HepG2 (cell line): Measurements from ENCODE around the gene STIM1. TPM values are rescaled to one million over a fixed set of nuclear protein-coding genes. Genes with fewer than 3 reads are reported as not detected.

Experiments used
- ATAC-seq: fragments of 200-7000 bp; cut with Tn5 transposase; 3 replicates; pipeline ENCODE4 v1.9.1; 2020; ENCODE audit warnings: mild to moderate bottlenecking, moderate library complexity
- BruUV-seq: library from RNA; stranded (reverse); fragments of 400-500 nt; replicated peaks from 2 replicates; lab custom pipeline; 2021; lab: Mats Ljungman, UMichigan
- CTCF ChIA-PET: fragments of 300-600 bp; formaldehyde crosslinking; extraction: SDS; loops from one replicate; lab custom pipeline; 2021; ENCODE audit warnings: low total read pairs, inconsistent platforms, low intra/inter-chr PET ratio; lab: Yijun Ruan, JAX
- POLR2A ChIA-PET: fragments of 350-600 bp; sonication (Branson Sonifier 250); formaldehyde crosslinking; loops from one replicate; lab custom pipeline; 2020; ENCODE audit warnings: antibody characterized with exemption, inconsistent platforms; lab: Yijun Ruan, JAX
- DNase-seq: peaks from one replicate; pipeline ENCODE4 v3.0.0-alpha.2; 2015; ENCODE audit warnings: low spot score
- FAIRE-seq: peaks from 3 replicates; lab custom pipeline; 2011; peaks lifted over from hg19 to GRCh38; lab: Jason Lieb, UNC
- H2AFZ ChIP-seq: one replicate; pipeline ENCODE4 v1.6.1; 2011; ENCODE audit warnings: low read length, inconsistent platforms
- H3K27ac ChIP-seq: fragments of 300-600 bp; 3 replicates; pipeline ENCODE4 v1.8.0; 2011; ENCODE audit warnings: mixed run types, mild to moderate bottlenecking, mixed read lengths, low read length, inconsistent platforms; ENCODE audit not compliant: insufficient read depth; ENCODE audit errors: extremely low read length
- H3K27me3 ChIP-seq, 2 experiments: fragments of 200-600 bp in 1 of 2; 2 replicates in 1 of 2; 3 replicates in 1 of 2; pipeline versions ENCODE4 v1.6.0 to v1.8.0; 2011; ENCODE audit warnings: low read length in 2 of 2, mild to moderate bottlenecking in 2 of 2, moderate library complexity in 2 of 2, inconsistent platforms in 1 of 2; ENCODE audit not compliant: insufficient read depth in 2 of 2, control insufficient read depth in 1 of 2
- H3K36me3 ChIP-seq, 2 experiments: fragments of 200-600 bp in 1 of 2; replicated peaks in 1 of 2; 2 replicates in 1 of 2; 3 replicates in 1 of 2; pipeline versions ENCODE4 v1.5.1 to v1.8.0; 2011; ENCODE audit warnings: low read length in 2 of 2, inconsistent platforms in 1 of 2; ENCODE audit not compliant: insufficient read depth in 2 of 2, control insufficient read depth in 1 of 2
- H3K4me1 ChIP-seq: 2 replicates; pipeline ENCODE4 v1.5.1; 2012; ENCODE audit warnings: low read length, inconsistent platforms; ENCODE audit not compliant: insufficient read depth
- H3K4me2 ChIP-seq: 2 replicates; pipeline ENCODE4 v1.6.0; 2011; ENCODE audit warnings: low read depth, low read length, inconsistent platforms
- H3K4me3 ChIP-seq, 3 experiments: fragments of 200-600 bp in 1 of 3; sonication (generic), shearing (Covaris generic) in 1 of 3; replicated peaks in 1 of 3; 2 replicates each; pipeline ENCODE4 v1.5.1; 2011 to 2016; ENCODE audit warnings: low read length in 3 of 3, inconsistent platforms in 2 of 3, low read depth in 2 of 3, mild to moderate bottlenecking in 2 of 3, control low read depth in 1 of 3, mixed read lengths in 1 of 3; ENCODE audit not compliant: insufficient read depth in 1 of 3
- H3K79me2 ChIP-seq: one replicate; pipeline ENCODE4 v1.6.1; 2011; ENCODE audit warnings: low read length, inconsistent platforms; ENCODE audit not compliant: insufficient read depth
- H3K9ac ChIP-seq: 2 replicates; pipeline ENCODE4 v1.6.0; 2011; ENCODE audit warnings: mild to moderate bottlenecking, low read depth, low read length, inconsistent platforms; ENCODE audit not compliant: insufficient read depth
- H3K9me3 ChIP-seq: 2 replicates; pipeline ENCODE4 v1.5.1; 2012; ENCODE audit warnings: mild to moderate bottlenecking, low read length
- H4K20me1 ChIP-seq: 2 replicates; pipeline ENCODE4 v1.6.0; 2011; ENCODE audit warnings: inconsistent platforms, mild to moderate bottlenecking, low read length, moderate library complexity; ENCODE audit not compliant: insufficient read depth
- ATF4 ChIP-seq, 2 experiments: fragments of 450-650 bp in 1 of 2; sonication (generic) in 1 of 2; formaldehyde crosslinking; IDR thresholded peaks; 2 replicates each; pipeline versions ENCODE4 v1.5.0 to v1.8.0; 2020 to 2022; ENCODE audit warnings: mild to moderate bottlenecking in 1 of 2, missing genetic modification reagents in 1 of 2
- ATF7 ChIP-seq, 2 experiments: fragments of 450-650 bp in 1 of 2; sonication (generic) in 1 of 2; formaldehyde crosslinking in 1 of 2; IDR thresholded peaks; 2 replicates each; pipeline versions ENCODE4 v1.4.0 to v1.6.1; 2016 to 2020; ENCODE audit warnings: antibody characterized with exemption in 1 of 2, mild to moderate bottlenecking in 1 of 2, missing genetic modification reagents in 1 of 2
- HCFC1 ChIP-seq: fragments of 150-350 bp; IDR thresholded peaks from 2 replicates; pipeline ENCODE4 v1.6.1; 2014; ENCODE audit warnings: low read depth, low read length
- HNRNPLL ChIP-seq: fragments of 200-400 bp; formaldehyde crosslinking; IDR thresholded peaks from 2 replicates; pipeline ENCODE4 v1.6.1; 2017; ENCODE audit warnings: mild to moderate bottlenecking, low read depth, low read length; ENCODE audit not compliant: poor library complexity, severe bottlenecking
- HOXA9 ChIP-seq: sonication (generic); formaldehyde crosslinking; IDR thresholded peaks from 2 replicates; pipeline ENCODE4 v1.8.1; 2022; ENCODE audit warnings: missing genetic modification reagents, mild to moderate bottlenecking, moderate library complexity, borderline replicate concordance
- IRF2 ChIP-seq: IDR thresholded peaks from 2 replicates; pipeline ENCODE4 v1.6.1; 2018; ENCODE audit warnings: missing genetic modification reagents, missing compliant biosample characterization
- ISL2 ChIP-seq: sonication (generic); formaldehyde crosslinking; IDR thresholded peaks from 2 replicates; pipeline ENCODE4 v1.5.0; 2020; ENCODE audit warnings: missing genetic modification reagents
- KDM5B ChIP-seq: sonication (generic); formaldehyde crosslinking; IDR thresholded peaks from 2 replicates; pipeline ENCODE4 v1.4.0; 2020; ENCODE audit warnings: missing genetic modification reagents, mild to moderate bottlenecking, borderline replicate concordance
- NBN ChIP-seq: fragments of 450-650 bp; conservative IDR thresholded peaks from 2 replicates; pipeline ENCODE4 v1.6.1; 2017
- PHF20 ChIP-seq: sonication (generic); formaldehyde crosslinking; IDR thresholded peaks from 2 replicates; pipeline ENCODE4 v1.5.0; 2020; ENCODE audit warnings: mild to moderate bottlenecking, missing genetic modification reagents
- TBX3 ChIP-seq: fragments of 450-650 bp; IDR thresholded peaks from 2 replicates; pipeline ENCODE4 v1.6.1; 2017; ENCODE audit warnings: antibody characterized with exemption, mild to moderate bottlenecking, inconsistent platforms, borderline replicate concordance
- ZBTB4 ChIP-seq: sonication (generic); formaldehyde crosslinking; IDR thresholded peaks from 2 replicates; pipeline ENCODE4 v1.4.0; 2020; ENCODE audit warnings: missing genetic modification reagents, mild to moderate bottlenecking, borderline replicate concordance
- ZNF180 ChIP-seq: sonication (generic); formaldehyde crosslinking; IDR thresholded peaks from 2 replicates; pipeline ENCODE4 v1.4.0; 2020; ENCODE audit warnings: low read depth, missing genetic modification reagents, borderline replicate concordance
- ZNF337 ChIP-seq: sonication (generic); formaldehyde crosslinking; IDR thresholded peaks from 2 replicates; pipeline ENCODE4 v1.5.1; 2020; ENCODE audit warnings: missing genetic modification reagents, low read depth, mild to moderate bottlenecking, borderline replicate concordance
- ZNF777 ChIP-seq: sonication (generic); formaldehyde crosslinking; IDR thresholded peaks from 2 replicates; pipeline ENCODE4 v1.4.0; 2020; ENCODE audit warnings: missing genetic modification reagents
- WGBS: methylation state at CpG from one replicate; pipeline ENCODE4 v1.1.6; 2017; ENCODE audit warnings: low lambda C conversion rate; 5-methylcytosine and 5-hydroxymethylcytosine counted together
- in situ Hi-C: cut with HindIII; loops from 2 replicates; pipeline ENCODE4 v1.10.0; 2017; ENCODE audit warnings: low pct_unique_long_range_greater_than_20kb; ENCODE audit not compliant: extremely low pct_ligation_motif_present
- intact Hi-C: fragments of 100-400 bp; cut with micrococcal nuclease; formaldehyde crosslinking; loops from one replicate; pipeline ENCODE4 v1.10.0; 2022; ENCODE audit not compliant: unreplicated experiment
- polyA plus RNA-seq, 8 experiments: library from polyadenylated mRNA; depleted of rRNA in 3 of 8; stranded (reverse) in 7 of 8; unstranded in 1 of 8; fragments of >200 nt; fragmentation: Illumina TruSeq in 4 of 8; extraction: Trizol in 4 of 8; gene quantifications; 2 replicates each; pipeline versions ENCODE4 v1.2.1 to v1.2.3, GENCODE V29; 2011 to 2016; ENCODE audit warnings: low read depth in 4 of 8, missing spikeins in 1 of 8, mixed read lengths in 1 of 8; ENCODE audit not compliant: insufficient read depth in 1 of 8
- total RNA-seq, 5 experiments: library from RNA; depleted of rRNA; stranded (reverse); fragments of >200 nt; fragmentation: Illumina TruSeq; extraction: Trizol; gene quantifications; 2 replicates each; pipeline ENCODE4 v1.2.3, GENCODE V29; 2016; ENCODE audit warnings: low read depth in 1 of 5
- TF ChIP-seq, protein P1 (sequence below), 2 experiments: IDR thresholded peaks; 2 replicates each; pipeline ENCODE4 v1.6.1; 2011 to 2012; ENCODE audit warnings: low read length in 2 of 2, borderline replicate concordance in 1 of 2, low read depth in 1 of 2, mild to moderate bottlenecking in 1 of 2, moderate library complexity in 1 of 2

STIM1 gene
- total and polyA plus RNA-seq, 2 of the 13 experiments (the other 11 are each of a cell fraction or from before 2014, with no cell fraction given): 19.2 to 28.5 TPM

DNA sequence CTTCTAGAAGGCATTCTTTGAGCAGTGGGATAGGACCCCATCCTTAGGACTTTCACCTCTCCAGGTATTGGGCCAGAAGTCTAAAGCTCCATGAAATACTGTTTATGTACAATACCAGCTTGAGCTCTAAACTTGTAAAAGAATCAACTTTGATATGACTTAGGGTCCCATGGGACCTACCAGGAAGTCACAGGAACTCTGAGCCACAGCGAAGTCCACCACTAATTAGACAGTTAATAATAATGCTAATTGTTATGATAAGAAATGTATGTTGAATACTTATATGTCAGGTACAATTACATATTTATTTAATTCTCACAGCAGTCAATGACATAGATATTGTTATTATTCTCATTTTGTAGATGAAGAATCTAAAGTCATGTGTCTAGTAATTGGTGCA is 35.3 kb downstream of the STIM1 start (continued):
- TF ChIP-seq HOXA9 (CRISPR knock-in tag): no peak
- TF ChIP-seq NBN: no peak
- no peak for TF ChIP-seq ATF4 (CRISPR knock-in tag; IDR thresholded peaks at IDR 0.05)

GRCh38 chr11:3891751-3892150 is 36.3 kb downstream of the STIM1 start:
- in situ Hi-C loops (no loop called here), intact Hi-C loops (no loop called here)
- Histone ChIP-seq H3K36me3 (no peaks in the 10 kb centered on the region), H4K20me1 (no peaks in the 10 kb centered on the region), H3K9me3 (no peaks in the 10 kb centered on the region), H2AFZ (no peak overlapping the region), H3K79me2 (peaks cover 35% of the 10 kb centered on the region), H3K4me3 (no peak overlapping the region), H3K4me2 (no peak overlapping the region), H3K9ac (no peak overlapping the region), H3K27me3 (no peaks in the 10 kb centered on the region), H3K4me1 (peaks cover 49% of the 10 kb centered on the region), H3K27ac (no peak overlapping the region)
- no TSS peak for BruUV-seq
- ChIA-PET CTCF (no interaction called here), POLR2A (no interaction called here)
- 100% methylated on average over 1 of the region's 1 CpG for WGBS
- FAIRE-seq (no peak), ATAC-seq (no peak), DNase-seq (no peak)
- TF ChIP-seq ZNF180 (CRISPR knock-in tag) (no peak), KDM5B (CRISPR knock-in tag) (no peak), ATF7 (IDR thresholded peaks at IDR 0.05) (no peak), ATF7 (CRISPR knock-in tag; IDR thresholded peaks at IDR 0.05) (no peak), PHF20 (CRISPR knock-in tag) (no peak), IRF2 (CRISPR knock-in tag) (no peak), ZBTB4 (no peak), HNRNPLL (no peak), TBX3 (no peak), ZNF337 (CRISPR knock-in tag) (no peak), ZNF777 (CRISPR knock-in tag) (no peak), ISL2 (CRISPR knock-in tag) (no peak), HCFC1 (no peak)
- TF ChIP-seq, protein P1, sequence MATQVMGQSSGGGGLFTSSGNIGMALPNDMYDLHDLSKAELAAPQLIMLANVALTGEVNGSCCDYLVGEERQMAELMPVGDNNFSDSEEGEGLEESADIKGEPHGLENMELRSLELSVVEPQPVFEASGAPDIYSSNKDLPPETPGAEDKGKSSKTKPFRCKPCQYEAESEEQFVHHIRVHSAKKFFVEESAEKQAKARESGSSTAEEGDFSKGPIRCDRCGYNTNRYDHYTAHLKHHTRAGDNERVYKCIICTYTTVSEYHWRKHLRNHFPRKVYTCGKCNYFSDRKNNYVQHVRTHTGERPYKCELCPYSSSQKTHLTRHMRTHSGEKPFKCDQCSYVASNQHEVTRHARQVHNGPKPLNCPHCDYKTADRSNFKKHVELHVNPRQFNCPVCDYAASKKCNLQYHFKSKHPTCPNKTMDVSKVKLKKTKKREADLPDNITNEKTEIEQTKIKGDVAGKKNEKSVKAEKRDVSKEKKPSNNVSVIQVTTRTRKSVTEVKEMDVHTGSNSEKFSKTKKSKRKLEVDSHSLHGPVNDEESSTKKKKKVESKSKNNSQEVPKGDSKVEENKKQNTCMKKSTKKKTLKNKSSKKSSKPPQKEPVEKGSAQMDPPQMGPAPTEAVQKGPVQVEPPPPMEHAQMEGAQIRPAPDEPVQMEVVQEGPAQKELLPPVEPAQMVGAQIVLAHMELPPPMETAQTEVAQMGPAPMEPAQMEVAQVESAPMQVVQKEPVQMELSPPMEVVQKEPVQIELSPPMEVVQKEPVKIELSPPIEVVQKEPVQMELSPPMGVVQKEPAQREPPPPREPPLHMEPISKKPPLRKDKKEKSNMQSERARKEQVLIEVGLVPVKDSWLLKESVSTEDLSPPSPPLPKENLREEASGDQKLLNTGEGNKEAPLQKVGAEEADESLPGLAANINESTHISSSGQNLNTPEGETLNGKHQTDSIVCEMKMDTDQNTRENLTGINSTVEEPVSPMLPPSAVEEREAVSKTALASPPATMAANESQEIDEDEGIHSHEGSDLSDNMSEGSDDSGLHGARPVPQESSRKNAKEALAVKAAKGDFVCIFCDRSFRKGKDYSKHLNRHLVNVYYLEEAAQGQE (IDR thresholded peaks at IDR 0.05; ENCODE audit: borderline replicate concordance in 1 of 2, low read depth in 1 of 2, low read length in 2 of 2): no peak
